GM12873 (cell line): ENCODE results near the gene MYL6.

ENCODE experiments used
- CTCF ChIP-seq: IDR thresholded peaks from 2 replicates; pipeline ENCODE4 v1.5.1; 2012; ENCODE audit warnings: low read depth, mild to moderate bottlenecking, moderate library complexity, low read length, control low read depth; ENCODE audit not compliant: insufficient read depth; ENCODE audit errors: missing control alignments

MYL6 gene

GRCh38 chr12:56161690-56162351 lies 3.7 kb downstream of the MYL6 start:
- TF ChIP-seq CTCF, result no peak

GRCh38 chr12:56162468-56163290 lies 4.5 kb downstream of the MYL6 start:
- TF ChIP-seq CTCF, result no peak

GRCh38 chr12:56163533-56164344 lies 5.6 kb downstream of the MYL6 start:
- TF ChIP-seq CTCF, result no peak

GRCh38 chr12:56164345-56164729 lies 6.2 kb downstream of the MYL6 start:
- TF ChIP-seq CTCF, result no peak

- no peak for TF ChIP-seq CTCF
Measured at GRCh38 chr12:56165369-56165768, 7.2 kb downstream of the MYL6 start.

GRCh38 chr12:56169229-56169759 lies 11.1 kb downstream of the MYL6 start:
- no peak for TF ChIP-seq CTCF

GRCh38 chr12:56172839-56173238 lies 14.7 kb downstream of the MYL6 start:
- TF ChIP-seq CTCF, result no peak
